K562 (cell line): ENCODE measurements around the gene IER3IP1. TPM values are rescaled to one million over a fixed set of nuclear protein-coding genes. Genes with fewer than 3 reads are reported as not detected.

Experiments
- EP300 ChIP-seq: IDR thresholded peaks from 2 replicates; pipeline ENCODE4 v1.6.1; 2012; ENCODE audit warnings: low read length, improper control_type of control experiment
- JUND ChIP-seq, 2 experiments: IDR thresholded peaks; 2 replicates in 1 of 2; 3 replicates in 1 of 2; pipeline ENCODE4 v1.6.1; 2011; ENCODE audit warnings: borderline replicate concordance in 2 of 2, low read depth in 2 of 2, low read length in 2 of 2, improper control_type of control experiment in 1 of 2, missing biosample characterization in 1 of 2, missing genetic modification characterization in 1 of 2, missing genetic modification reagents in 1 of 2
- KLF1 ChIP-seq: fragments of 450-650 bp; IDR thresholded peaks from 2 replicates; pipeline ENCODE4 v1.6.1; 2016; ENCODE audit warnings: missing genetic modification characterization, missing compliant biosample characterization
- NELFE ChIP-seq: IDR thresholded peaks from 2 replicates; pipeline ENCODE4 v1.6.1; 2011; ENCODE audit warnings: mild to moderate bottlenecking; ENCODE audit not compliant: insufficient read depth, insufficient read length
- NRF1 ChIP-seq, 2 experiments: fragments of 450-650 bp; IDR thresholded peaks in 1 of 2; conservative IDR thresholded peaks in 1 of 2; 2 replicates each; pipeline ENCODE4 v1.6.1; 2014; ENCODE audit warnings: mild to moderate bottlenecking in 2 of 2
- NUFIP1 ChIP-seq: fragments of 450-650 bp; IDR thresholded peaks from 2 replicates; pipeline ENCODE4 v1.6.1; 2018; ENCODE audit not compliant: partially characterized antibody
- PRMT5 ChIP-seq: sonication (generic); formaldehyde crosslinking; IDR thresholded peaks from 2 replicates; pipeline ENCODE4 v1.5.0; 2020; ENCODE audit warnings: missing genetic modification reagents
- TBL1XR1 ChIP-seq, 2 experiments: IDR thresholded peaks; 2 replicates each; pipeline ENCODE4 v1.6.1; 2012; ENCODE audit warnings: improper control_type of control experiment in 2 of 2, low read length in 2 of 2, mild to moderate bottlenecking in 1 of 2
- ZNF274 ChIP-seq: IDR thresholded peaks from 2 replicates; pipeline ENCODE4 v1.6.1; 2011; ENCODE audit warnings: low read depth, mild to moderate bottlenecking, low read length, moderate library complexity, borderline replicate concordance
- ZNF445 ChIP-seq: fragments of 250-450 bp; sonication (Bioruptor Pico); IDR thresholded peaks from 2 replicates; pipeline ENCODE4 v1.4.0; 2020; ENCODE audit warnings: low read depth, mild to moderate bottlenecking, moderate library complexity
- ZNF507 ChIP-seq: conservative IDR thresholded peaks from 2 replicates; pipeline ENCODE4 v1.6.1; 2017; ENCODE audit warnings: missing genetic modification characterization, missing compliant biosample characterization
- polyA plus RNA-seq, 8 experiments: library from polyadenylated mRNA; depleted of rRNA in 4 of 8; stranded (reverse) in 5 of 8; unstranded in 3 of 8; fragments of >200 nt; fragmentation: Nextera tagmentation in 2 of 8; fragmentation: Illumina TruSeq in 1 of 8; extraction: Ambion mirVana in 2 of 8; extraction: Trizol in 1 of 8; gene quantifications; 2 replicates each; pipeline versions ENCODE4 v1.2.1 to v1.2.3, GENCODE V29; 2011 to 2014; ENCODE audit warnings: inconsistent platforms in 1 of 8, missing spikeins in 1 of 8
- total RNA-seq, 7 experiments: library from RNA; depleted of rRNA in 6 of 7; stranded (reverse); fragments of >200 nt in 6 of 7; fragmentation: Illumina TruSeq in 2 of 7; extraction: Trizol in 2 of 7; gene quantifications; 2 replicates each; pipeline versions ENCODE4 v1.2.1 to v1.2.3, GENCODE V29; 2011 to 2021; ENCODE audit warnings: low replicate concordance in 1 of 7
- TF ChIP-seq, protein P1 (sequence below): fragments of 450-650 bp; formaldehyde crosslinking; IDR thresholded peaks from 2 replicates; pipeline ENCODE4 v1.4.0; 2020; ENCODE audit warnings: mild to moderate bottlenecking, mixed read lengths
- TF ChIP-seq, protein P2 (sequence below): fragments of 150-350 bp; conservative IDR thresholded peaks from 2 replicates; pipeline ENCODE4 v1.6.1; 2014; ENCODE audit warnings: low read length
- TF ChIP-seq, protein P3 (sequence below): fragments of 250-450 bp; sonication (Bioruptor Pico); IDR thresholded peaks from 2 replicates; pipeline ENCODE4 v1.4.0; 2020; ENCODE audit warnings: mild to moderate bottlenecking, moderate library complexity
- TF ChIP-seq, protein P4 (sequence below): fragments of 450-650 bp; IDR thresholded peaks from 2 replicates; pipeline ENCODE4 v1.6.1; 2016; ENCODE audit warnings: borderline replicate concordance

IER3IP1 gene
- total and polyA plus RNA-seq, 9 of the 15 experiments (the other 6 are each of a cell fraction or from before 2014, with no cell fraction given), result 9.0 to 38.2 (median 19.9) TPM

DNA sequence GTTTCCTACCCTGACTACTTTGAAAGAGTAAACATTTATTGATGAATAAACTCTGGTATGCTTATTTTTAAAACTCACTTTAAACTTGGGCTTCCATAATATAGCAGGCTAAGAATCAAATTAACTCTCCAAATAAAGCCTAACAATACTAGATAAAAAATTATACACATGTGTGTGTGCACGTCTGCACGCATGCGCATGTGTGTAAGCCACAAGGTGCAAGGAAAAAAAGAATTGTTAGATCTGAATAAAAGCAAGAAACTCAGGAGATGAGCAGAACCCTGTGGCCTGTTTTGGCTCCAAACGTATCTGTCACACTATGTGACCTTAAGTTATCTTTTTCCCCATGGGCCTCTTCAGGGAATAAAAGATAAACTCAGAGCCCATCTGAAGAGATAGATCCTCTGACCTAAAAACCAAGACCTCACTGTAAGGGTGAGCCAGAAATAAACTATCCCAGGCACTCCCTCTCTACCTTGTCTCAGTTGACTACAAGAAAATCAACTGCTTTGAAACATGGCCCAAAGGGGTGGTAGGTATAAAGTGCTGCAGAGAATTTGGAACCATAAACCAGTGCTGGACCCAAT is 32.2 kb downstream of the IER3IP1 start (continued):
- TF ChIP-seq, protein P1, sequence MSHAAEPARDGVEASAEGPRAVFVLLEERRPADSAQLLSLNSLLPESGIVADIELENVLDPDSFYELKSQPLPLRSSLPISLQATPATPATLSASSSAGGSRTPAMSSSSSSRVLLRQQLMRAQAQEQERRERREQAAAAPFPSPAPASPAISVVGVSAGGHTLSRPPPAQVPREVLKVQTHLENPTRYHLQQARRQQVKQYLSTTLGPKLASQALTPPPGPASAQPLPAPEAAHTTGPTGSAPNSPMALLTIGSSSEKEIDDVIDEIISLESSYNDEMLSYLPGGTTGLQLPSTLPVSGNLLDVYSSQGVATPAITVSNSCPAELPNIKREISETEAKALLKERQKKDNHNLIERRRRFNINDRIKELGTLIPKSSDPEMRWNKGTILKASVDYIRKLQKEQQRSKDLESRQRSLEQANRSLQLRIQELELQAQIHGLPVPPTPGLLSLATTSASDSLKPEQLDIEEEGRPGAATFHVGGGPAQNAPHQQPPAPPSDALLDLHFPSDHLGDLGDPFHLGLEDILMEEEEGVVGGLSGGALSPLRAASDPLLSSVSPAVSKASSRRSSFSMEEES, result no peak
- peak in 1 of 2 experiments; percentile 8; a peak in 1 of 4 replicates for TF ChIP-seq TBL1XR1 (IDR thresholded peaks at IDR 0.05; ENCODE audit: low read length in 2 of 2)
- no peak for TF ChIP-seq ZNF445 (CRISPR knock-in tag)
- TF ChIP-seq JUND (IDR thresholded peaks at IDR 0.05; ENCODE audit: borderline replicate concordance, low read depth, low read length), result no peak
- no peak for TF ChIP-seq JUND (tag; IDR thresholded peaks at IDR 0.05; ENCODE audit: borderline replicate concordance, low read depth, low read length)
- TF ChIP-seq KLF1 (tag), result no peak
- no peak for TF ChIP-seq PRMT5
- TF ChIP-seq NELFE, result no peak
- no peak for TF ChIP-seq ZNF507 (tag)
- TF ChIP-seq, protein P2, sequence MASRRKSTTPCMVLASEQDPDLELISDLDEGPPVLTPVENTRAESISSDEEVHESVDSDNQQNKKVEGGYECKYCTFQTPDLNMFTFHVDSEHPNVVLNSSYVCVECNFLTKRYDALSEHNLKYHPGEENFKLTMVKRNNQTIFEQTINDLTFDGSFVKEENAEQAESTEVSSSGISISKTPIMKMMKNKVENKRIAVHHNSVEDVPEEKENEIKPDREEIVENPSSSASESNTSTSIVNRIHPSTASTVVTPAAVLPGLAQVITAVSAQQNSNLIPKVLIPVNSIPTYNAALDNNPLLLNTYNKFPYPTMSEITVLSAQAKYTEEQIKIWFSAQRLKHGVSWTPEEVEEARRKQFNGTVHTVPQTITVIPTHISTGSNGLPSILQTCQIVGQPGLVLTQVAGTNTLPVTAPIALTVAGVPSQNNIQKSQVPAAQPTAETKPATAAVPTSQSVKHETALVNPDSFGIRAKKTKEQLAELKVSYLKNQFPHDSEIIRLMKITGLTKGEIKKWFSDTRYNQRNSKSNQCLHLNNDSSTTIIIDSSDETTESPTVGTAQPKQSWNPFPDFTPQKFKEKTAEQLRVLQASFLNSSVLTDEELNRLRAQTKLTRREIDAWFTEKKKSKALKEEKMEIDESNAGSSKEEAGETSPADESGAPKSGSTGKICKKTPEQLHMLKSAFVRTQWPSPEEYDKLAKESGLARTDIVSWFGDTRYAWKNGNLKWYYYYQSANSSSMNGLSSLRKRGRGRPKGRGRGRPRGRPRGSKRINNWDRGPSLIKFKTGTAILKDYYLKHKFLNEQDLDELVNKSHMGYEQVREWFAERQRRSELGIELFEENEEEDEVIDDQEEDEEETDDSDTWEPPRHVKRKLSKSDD, result no peak
- TF ChIP-seq, protein P3, sequence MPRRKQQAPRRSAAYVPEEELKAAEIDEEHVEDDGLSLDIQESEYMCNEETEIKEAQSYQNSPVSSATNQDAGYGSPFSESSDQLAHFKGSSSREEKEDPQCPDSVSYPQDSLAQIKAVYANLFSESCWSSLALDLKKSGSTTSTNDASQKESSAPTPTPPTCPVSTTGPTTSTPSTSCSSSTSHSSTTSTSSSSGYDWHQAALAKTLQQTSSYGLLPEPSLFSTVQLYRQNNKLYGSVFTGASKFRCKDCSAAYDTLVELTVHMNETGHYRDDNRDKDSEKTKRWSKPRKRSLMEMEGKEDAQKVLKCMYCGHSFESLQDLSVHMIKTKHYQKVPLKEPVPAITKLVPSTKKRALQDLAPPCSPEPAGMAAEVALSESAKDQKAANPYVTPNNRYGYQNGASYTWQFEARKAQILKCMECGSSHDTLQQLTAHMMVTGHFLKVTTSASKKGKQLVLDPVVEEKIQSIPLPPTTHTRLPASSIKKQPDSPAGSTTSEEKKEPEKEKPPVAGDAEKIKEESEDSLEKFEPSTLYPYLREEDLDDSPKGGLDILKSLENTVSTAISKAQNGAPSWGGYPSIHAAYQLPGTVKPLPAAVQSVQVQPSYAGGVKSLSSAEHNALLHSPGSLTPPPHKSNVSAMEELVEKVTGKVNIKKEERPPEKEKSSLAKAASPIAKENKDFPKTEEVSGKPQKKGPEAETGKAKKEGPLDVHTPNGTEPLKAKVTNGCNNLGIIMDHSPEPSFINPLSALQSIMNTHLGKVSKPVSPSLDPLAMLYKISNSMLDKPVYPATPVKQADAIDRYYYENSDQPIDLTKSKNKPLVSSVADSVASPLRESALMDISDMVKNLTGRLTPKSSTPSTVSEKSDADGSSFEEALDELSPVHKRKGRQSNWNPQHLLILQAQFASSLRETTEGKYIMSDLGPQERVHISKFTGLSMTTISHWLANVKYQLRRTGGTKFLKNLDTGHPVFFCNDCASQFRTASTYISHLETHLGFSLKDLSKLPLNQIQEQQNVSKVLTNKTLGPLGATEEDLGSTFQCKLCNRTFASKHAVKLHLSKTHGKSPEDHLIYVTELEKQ, result no peak
- TF ChIP-seq EP300, result peak; percentile 41; the same call in 1 of the 2 replicates
- TF ChIP-seq NRF1 (conservative IDR thresholded peaks at IDR 0.05 in 1 of 2, IDR thresholded peaks at IDR 0.05 in 1 of 2), result peak; percentile 77 to 79
- no peak for TF ChIP-seq ZNF274
- TF ChIP-seq NUFIP1, result no peak
- TF ChIP-seq, protein P4, sequence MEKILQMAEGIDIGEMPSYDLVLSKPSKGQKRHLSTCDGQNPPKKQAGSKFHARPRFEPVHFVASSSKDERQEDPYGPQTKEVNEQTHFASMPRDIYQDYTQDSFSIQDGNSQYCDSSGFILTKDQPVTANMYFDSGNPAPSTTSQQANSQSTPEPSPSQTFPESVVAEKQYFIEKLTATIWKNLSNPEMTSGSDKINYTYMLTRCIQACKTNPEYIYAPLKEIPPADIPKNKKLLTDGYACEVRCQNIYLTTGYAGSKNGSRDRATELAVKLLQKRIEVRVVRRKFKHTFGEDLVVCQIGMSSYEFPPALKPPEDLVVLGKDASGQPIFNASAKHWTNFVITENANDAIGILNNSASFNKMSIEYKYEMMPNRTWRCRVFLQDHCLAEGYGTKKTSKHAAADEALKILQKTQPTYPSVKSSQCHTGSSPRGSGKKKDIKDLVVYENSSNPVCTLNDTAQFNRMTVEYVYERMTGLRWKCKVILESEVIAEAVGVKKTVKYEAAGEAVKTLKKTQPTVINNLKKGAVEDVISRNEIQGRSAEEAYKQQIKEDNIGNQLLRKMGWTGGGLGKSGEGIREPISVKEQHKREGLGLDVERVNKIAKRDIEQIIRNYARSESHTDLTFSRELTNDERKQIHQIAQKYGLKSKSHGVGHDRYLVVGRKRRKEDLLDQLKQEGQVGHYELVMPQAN, result no peak
